Memory B cell (primary cell): ENCODE measurements around the gene CRHR2.

Experiments used
- ATAC-seq: fragments of 150-1000 bp; cut with Tn5 transposase; 2 replicates; pipeline ENCODE4 v1.10.0; 2021; ENCODE audit warnings: low read depth, mild to moderate bottlenecking, moderate library complexity
- DNase-seq, 2 donors: peaks; one replicate each; pipeline ENCODE4 v3.0.0; 2022; ENCODE audit warnings: low spot score in 2 of 2
- H3K27ac Mint-ChIP-seq: one replicate; pipeline ENCODE4 v1.8.0; 2022; ENCODE audit warnings: mild to moderate bottlenecking, moderate library complexity, mixed read lengths
- H3K27me3 Mint-ChIP-seq: one replicate; pipeline ENCODE4 v1.8.0; 2022; ENCODE audit warnings: mixed read lengths
- H3K36me3 Mint-ChIP-seq: one replicate; pipeline ENCODE4 v1.8.0; 2022; ENCODE audit warnings: mild to moderate bottlenecking, mixed read lengths
- H3K4me1 Mint-ChIP-seq: one replicate; pipeline ENCODE4 v1.8.0; 2022; ENCODE audit warnings: mixed read lengths
- H3K4me3 Mint-ChIP-seq: one replicate; pipeline ENCODE4 v1.8.0; 2022; ENCODE audit warnings: mild to moderate bottlenecking, moderate library complexity, mixed read lengths
- H3K9me3 Mint-ChIP-seq: one replicate; pipeline ENCODE4 v1.8.0; 2022; ENCODE audit warnings: mixed read lengths

Gene CRHR2

GRCh38 chr7:30681331-30681797 lies 892 bp downstream of the CRHR2 start:
- Mint-ChIP-seq H3K9me3 (no peaks in the 10 kb centered on the region), H3K36me3 (no peaks in the 10 kb centered on the region), H3K27me3 (peaks cover 36% of the 10 kb centered on the region), H3K27ac (no peak overlapping the region), H3K4me3 (peak overlapping the region; percentile 74), H3K4me1 (peaks cover 9% of the 10 kb centered on the region)
- ATAC-seq (no peak), DNase-seq (no peak)

- H3K27ac Mint-ChIP-seq: no peak overlapping the region
- peaks cover 32% of the 10 kb centered on the region for H3K27me3 Mint-ChIP-seq
- no peak for DNase-seq
- ATAC-seq: no peak
- no peak overlapping the region for H3K4me3 Mint-ChIP-seq
- H3K9me3 Mint-ChIP-seq: no peaks in the 10 kb centered on the region
- H3K36me3 Mint-ChIP-seq: no peaks in the 10 kb centered on the region
- peaks cover 9% of the 10 kb centered on the region for H3K4me1 Mint-ChIP-seq
Observed at GRCh38 chr7:30679664-30680063, 2.6 kb downstream of the CRHR2 start.

GRCh38 chr7:30678805-30679204 lies 3.5 kb downstream of the CRHR2 start:
- ATAC-seq (no peak), DNase-seq (no peak)
- Mint-ChIP-seq H3K27me3 (peaks cover 32% of the 10 kb centered on the region), H3K27ac (no peak overlapping the region), H3K4me1 (peaks cover 9% of the 10 kb centered on the region), H3K4me3 (no peak overlapping the region), H3K9me3 (no peaks in the 10 kb centered on the region), H3K36me3 (no peaks in the 10 kb centered on the region)

GRCh38 chr7:30674876-30675275 lies 7.4 kb downstream of the CRHR2 start:
- peaks cover 2% of the 10 kb centered on the region for H3K9me3 Mint-ChIP-seq
- H3K36me3 Mint-ChIP-seq: no peaks in the 10 kb centered on the region
- H3K4me3 Mint-ChIP-seq: no peak overlapping the region
- no peaks in the 10 kb centered on the region for H3K4me1 Mint-ChIP-seq
- DNase-seq (no peak), ATAC-seq (no peak)
- no peak overlapping the region for H3K27ac Mint-ChIP-seq
- H3K27me3 Mint-ChIP-seq: peaks cover 29% of the 10 kb centered on the region

- Mint-ChIP-seq H3K4me1 (no peaks in the 10 kb centered on the region), H3K4me3 (no peak overlapping the region), H3K27ac (no peak overlapping the region), H3K9me3 (peaks cover 2% of the 10 kb centered on the region), H3K36me3 (no peaks in the 10 kb centered on the region), H3K27me3 (peaks cover 32% of the 10 kb centered on the region)
- DNase-seq (no peak), ATAC-seq (no peak)
Observed at GRCh38 chr7:30674420-30674819, 7.8 kb downstream of the CRHR2 start.

GRCh38 chr7:30671793-30672465 lies 10.3 kb downstream of the CRHR2 start:
- Mint-ChIP-seq H3K27ac (no peak overlapping the region), H3K27me3 (peaks cover 20% of the 10 kb centered on the region), H3K4me3 (no peak overlapping the region), H3K36me3 (no peaks in the 10 kb centered on the region), H3K9me3 (peaks cover 2% of the 10 kb centered on the region), H3K4me1 (no peaks in the 10 kb centered on the region)
- DNase-seq (no peak), ATAC-seq (no peak)

GRCh38 chr7:30668102-30668501 lies 14.2 kb downstream of the CRHR2 start:
- H3K27me3 Mint-ChIP-seq: peaks cover 12% of the 10 kb centered on the region
- no peaks in the 10 kb centered on the region for H3K4me1 Mint-ChIP-seq
- peaks cover 2% of the 10 kb centered on the region for H3K9me3 Mint-ChIP-seq
- no peaks in the 10 kb centered on the region for H3K36me3 Mint-ChIP-seq
- H3K27ac Mint-ChIP-seq: no peak overlapping the region
- DNase-seq (no peak), ATAC-seq (no peak)
- no peak overlapping the region for H3K4me3 Mint-ChIP-seq

GRCh38 chr7:30667172-30667571 lies 15.1 kb downstream of the CRHR2 start:
- ATAC-seq (no peak), DNase-seq (no peak)
- H3K4me1 Mint-ChIP-seq: no peaks in the 10 kb centered on the region
- H3K27me3 Mint-ChIP-seq: peaks cover 14% of the 10 kb centered on the region
- H3K27ac Mint-ChIP-seq: no peak overlapping the region
- H3K9me3 Mint-ChIP-seq: peaks cover 2% of the 10 kb centered on the region
- H3K36me3 Mint-ChIP-seq: no peaks in the 10 kb centered on the region
- H3K4me3 Mint-ChIP-seq: no peak overlapping the region

GRCh38 chr7:30665449-30665848 lies 16.8 kb downstream of the CRHR2 start:
- Mint-ChIP-seq H3K27ac (no peak overlapping the region), H3K27me3 (peaks cover 9% of the 10 kb centered on the region), H3K4me1 (no peaks in the 10 kb centered on the region), H3K36me3 (no peaks in the 10 kb centered on the region), H3K9me3 (no peaks in the 10 kb centered on the region), H3K4me3 (no peak overlapping the region)
- ATAC-seq: no peak
- DNase-seq: no peak

- Mint-ChIP-seq H3K27me3 (peaks cover 8% of the 10 kb centered on the region), H3K9me3 (no peaks in the 10 kb centered on the region), H3K27ac (no peak overlapping the region), H3K4me3 (no peak overlapping the region), H3K4me1 (no peaks in the 10 kb centered on the region), H3K36me3 (no peaks in the 10 kb centered on the region)
- no peak for ATAC-seq
- DNase-seq: no peak
Observed at GRCh38 chr7:30665043-30665442, 17.2 kb downstream of the CRHR2 start.

GRCh38 chr7:30664184-30664885 lies 17.9 kb downstream of the CRHR2 start:
- Mint-ChIP-seq H3K36me3 (no peaks in the 10 kb centered on the region), H3K27ac (no peak overlapping the region), H3K4me3 (no peak overlapping the region), H3K27me3 (peaks cover 4% of the 10 kb centered on the region), H3K9me3 (no peaks in the 10 kb centered on the region), H3K4me1 (no peaks in the 10 kb centered on the region)
- no peak for DNase-seq
- no peak for ATAC-seq

- Mint-ChIP-seq H3K27me3 (peaks cover 4% of the 10 kb centered on the region), H3K9me3 (no peaks in the 10 kb centered on the region), H3K4me3 (no peak overlapping the region), H3K4me1 (no peaks in the 10 kb centered on the region), H3K27ac (no peak overlapping the region), H3K36me3 (no peaks in the 10 kb centered on the region)
- DNase-seq (no peak), ATAC-seq (no peak)
Observed at GRCh38 chr7:30663414-30663813, 18.8 kb downstream of the CRHR2 start.

- no peak for ATAC-seq
- no peak overlapping the region for H3K27ac Mint-ChIP-seq
- H3K4me3 Mint-ChIP-seq: no peak overlapping the region
- H3K9me3 Mint-ChIP-seq: no peaks in the 10 kb centered on the region
- H3K36me3 Mint-ChIP-seq: no peaks in the 10 kb centered on the region
- H3K27me3 Mint-ChIP-seq: peaks cover 4% of the 10 kb centered on the region
- H3K4me1 Mint-ChIP-seq: no peaks in the 10 kb centered on the region
- no peak for DNase-seq
Observed at GRCh38 chr7:30662431-30662939, 19.8 kb downstream of the CRHR2 start.

- no peak for ATAC-seq
- no peak overlapping the region for H3K4me3 Mint-ChIP-seq
- no peaks in the 10 kb centered on the region for H3K36me3 Mint-ChIP-seq
- H3K9me3 Mint-ChIP-seq: no peaks in the 10 kb centered on the region
- no peak for DNase-seq
- H3K4me1 Mint-ChIP-seq: no peaks in the 10 kb centered on the region
- H3K27me3 Mint-ChIP-seq: peaks cover 4% of the 10 kb centered on the region
- no peak overlapping the region for H3K27ac Mint-ChIP-seq
Observed at GRCh38 chr7:30661926-30662325, 20.3 kb downstream of the CRHR2 start.
